GM10266 (cell line): ENCODE results near the gene PLCL1.

Experiments
- DNase-seq: peaks from one replicate; pipeline ENCODE4 v3.0.0; 2012; ENCODE audit errors: extremely low spot score
- CTCF ChIP-seq: IDR thresholded peaks from 2 replicates; pipeline ENCODE4 v1.5.1; 2012; ENCODE audit warnings: mild to moderate bottlenecking, low read depth; ENCODE audit not compliant: control insufficient read depth, insufficient read depth; ENCODE audit errors: missing control alignments

The PLCL1 gene

GRCh38 chr2:197876524-197876923 is 72.1 kb downstream of the PLCL1 start:
- no peak for TF ChIP-seq CTCF
- no peak for DNase-seq

- no peak for DNase-seq
- no peak for TF ChIP-seq CTCF
These were observed 72.6 kb downstream of the PLCL1 start for GRCh38 chr2:197877038-197877437.

- TF ChIP-seq CTCF = no peak
- DNase-seq = no peak
These were observed 74.4 kb downstream of the PLCL1 start for GRCh38 chr2:197878792-197879191.

- TF ChIP-seq CTCF = no peak
- DNase-seq = no peak
These were observed 75.5 kb downstream of the PLCL1 start for GRCh38 chr2:197879812-197880408.

- TF ChIP-seq CTCF = no peak
- DNase-seq = no peak
These were observed 79.1 kb downstream of the PLCL1 start for GRCh38 chr2:197883354-197884032.

- TF ChIP-seq CTCF = no peak
- no peak for DNase-seq
These were observed 79.9 kb downstream of the PLCL1 start for GRCh38 chr2:197884252-197884651.

GRCh38 chr2:197885126-197885525 is 80.7 kb downstream of the PLCL1 start:
- no peak for DNase-seq
- TF ChIP-seq CTCF = no peak
